PFSK-1 (cell line): ENCODE results near the gene SLC25A18.

ENCODE experiments used
- FOXP2 ChIP-seq: optimal IDR thresholded peaks from 2 replicates; pipeline ENCODE3; 2011; ENCODE audit warnings: borderline replicate concordance, control low read depth, inconsistent platforms; ENCODE audit not compliant: insufficient read depth; ENCODE audit errors: extremely low read length, extremely low read depth
- POLR2AphosphoS5 ChIP-seq: IDR thresholded peaks from 2 replicates; pipeline ENCODE4 v1.6.1; 2012; ENCODE audit warnings: low read depth, mild to moderate bottlenecking, control low read depth, low read length, moderate library complexity
- REST ChIP-seq, 2 experiments: IDR thresholded peaks; 2 replicates each; pipeline versions ENCODE4 v1.6.1 to v1.8.0; 2011 to 2012; ENCODE audit warnings: low read depth in 2 of 2, low read length in 2 of 2, control low read depth in 1 of 2, inconsistent platforms in 1 of 2, mild to moderate bottlenecking in 1 of 2, moderate library complexity in 1 of 2; ENCODE audit not compliant: insufficient read depth in 1 of 2
- SIN3A ChIP-seq: IDR thresholded peaks from 2 replicates; pipeline ENCODE4 v1.6.1; 2012; ENCODE audit warnings: mild to moderate bottlenecking, low read length, moderate library complexity, borderline replicate concordance; ENCODE audit not compliant: insufficient read depth
- TAF1 ChIP-seq: IDR thresholded peaks from 2 replicates; pipeline ENCODE4 v1.6.1; 2012; ENCODE audit warnings: low read length, control low read depth, borderline replicate concordance; ENCODE audit not compliant: insufficient read depth

DNA sequence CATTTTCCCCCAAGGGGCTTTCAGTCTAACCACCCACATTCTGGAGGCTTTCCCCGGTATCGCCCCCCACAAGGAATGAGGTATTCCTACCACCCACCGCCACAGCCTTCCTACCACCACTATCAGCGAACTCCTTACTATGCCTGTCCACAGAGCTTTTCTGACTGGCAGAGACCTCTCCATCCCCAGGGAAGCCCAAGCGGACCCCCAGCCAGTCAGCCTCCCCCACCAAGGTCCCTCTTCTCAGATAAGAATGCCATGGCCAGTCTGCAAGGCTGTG, 14.6 kb upstream of the SLC25A18 start:
- TF ChIP-seq TAF1, result no peak
- no peak for TF ChIP-seq SIN3A
- no peak for TF ChIP-seq POLR2AphosphoS5
- TF ChIP-seq REST (IDR thresholded peaks at IDR 0.05; ENCODE audit: insufficient read depth in 1 of 2, low read depth in 2 of 2, low read length in 2 of 2), result no peak
- no peak for TF ChIP-seq FOXP2
